Astrocyte of the cerebellum (primary cell): ENCODE results near the gene KRTAP4-5.

ENCODE experiments used
- DNase-seq: peaks from one replicate; pipeline ENCODE4 v3.0.0-alpha.2; 2011; ENCODE audit warnings: low read depth
- H3K4me3 ChIP-seq: 2 replicates; pipeline ENCODE4 v1.5.1; 2011; ENCODE audit warnings: mild to moderate bottlenecking, low read depth, low read length, moderate library complexity
- CTCF ChIP-seq: IDR thresholded peaks from 2 replicates; pipeline ENCODE4 v1.5.1; 2012; ENCODE audit warnings: low read length, low read depth, moderate library complexity, mild to moderate bottlenecking; ENCODE audit errors: missing control alignments
- in situ Hi-C: cut with HindIII; loops from 2 replicates; pipeline ENCODE4 v1.10.0; 2017; ENCODE audit warnings: low sequenced_read_pairs

The KRTAP4-5 gene

GRCh38 chr17:41178843-41179616 is 29.4 kb upstream of the KRTAP4-5 start:
- TF ChIP-seq CTCF = no peak
- H3K4me3 ChIP-seq = no peak overlapping the region
- in situ Hi-C loops = no loop called here
- DNase-seq = no peak

- TF ChIP-seq CTCF = no peak
- in situ Hi-C loops = no loop called here
- DNase-seq = no peak
- no peak overlapping the region for H3K4me3 ChIP-seq
These were observed 28.7 kb upstream of the KRTAP4-5 start for GRCh38 chr17:41178341-41178740.

GRCh38 chr17:41177727-41178271 is 28.2 kb upstream of the KRTAP4-5 start, which contains the start of gene KRTAP4-2:
TSS of gene KRTAP4-2 (minus strand) at chr17:41178221. CDS start at chr17:41178164, 57 bp downstream.
- H3K4me3 ChIP-seq = no peak within 1 kb of the TSS
- in situ Hi-C loops = no loop called here
- no peak for DNase-seq
- TF ChIP-seq CTCF = no peak

- in situ Hi-C loops = no loop called here
- TF ChIP-seq CTCF = no peak
- no peak for DNase-seq
- no peak overlapping the region for H3K4me3 ChIP-seq
These were observed 27.2 kb upstream of the KRTAP4-5 start for GRCh38 chr17:41176744-41177387.

GRCh38 chr17:41171886-41172285 is 22.3 kb upstream of the KRTAP4-5 start:
- H3K4me3 ChIP-seq = no peak overlapping the region
- in situ Hi-C loops = no loop called here
- no peak for DNase-seq
- TF ChIP-seq CTCF = no peak

GRCh38 chr17:41168121-41168520 is 18.5 kb upstream of the KRTAP4-5 start, which contains the start of gene KRTAP4-3:
TSS of gene KRTAP4-3 (minus strand) at chr17:41168221. CDS start at chr17:41168172, 49 bp downstream.
- in situ Hi-C loops = no loop called here
- no peak for TF ChIP-seq CTCF
- no peak for DNase-seq

More at GRCh38 chr17:41168121-41168520, 18.5 kb upstream of the KRTAP4-5 start, which contains the start of gene KRTAP4-3:
- no peak within 1 kb of the TSS for H3K4me3 ChIP-seq
